ENCODE measurements around the gene UAP1L1.
"Not testable (repeated sequence)": the region's sequence is repeated elsewhere in the genome, so short reads cannot be mapped to it uniquely, and the experiment has no call there.

The UAP1L1 gene

GRCh38 chr9:137057545-137057944 is 19.8 kb upstream of the UAP1L1 start:
- DNase-seq, result no peak

DNA sequence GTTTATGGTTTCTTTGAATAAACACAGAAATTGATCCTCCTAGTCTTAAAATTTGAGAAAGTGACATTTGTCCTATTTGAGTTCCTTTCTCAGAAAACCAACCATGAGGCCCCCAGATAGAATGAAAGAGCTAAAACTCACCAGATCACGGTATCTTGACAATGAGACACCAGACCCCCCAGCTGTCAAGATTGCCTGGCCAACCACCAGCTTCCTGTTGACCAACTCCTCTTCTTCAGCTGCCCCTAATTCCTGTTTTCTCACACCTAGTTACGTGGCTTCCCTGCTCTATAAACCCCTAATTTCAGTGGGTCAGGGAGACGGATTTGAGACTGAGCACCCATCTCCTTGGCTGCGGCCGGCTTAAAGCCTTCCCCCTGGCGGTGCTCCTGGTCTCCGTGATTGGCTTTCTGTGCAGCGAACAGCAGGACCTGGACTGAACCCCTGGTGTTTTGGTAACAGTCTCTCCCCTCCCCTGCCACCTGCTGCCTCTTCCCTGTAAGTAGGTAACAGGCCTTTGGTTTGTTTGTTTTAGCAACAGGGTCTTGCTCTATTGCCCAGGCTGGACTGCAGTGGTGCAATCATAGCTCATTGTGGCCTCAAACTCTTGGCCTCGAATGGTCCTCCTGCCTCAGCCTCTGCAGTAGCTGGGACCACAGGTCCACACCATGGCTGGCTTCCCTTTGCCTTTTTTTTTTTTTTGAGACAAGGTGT is 18.6 kb upstream of the UAP1L1 start:
- no peak for DNase-seq

- DNase-seq, result no peak
These were observed 14.9 kb upstream of the UAP1L1 start for GRCh38 chr9:137062384-137062783.

- DNase-seq, result not testable (repeated sequence)
These were observed 14.5 kb upstream of the UAP1L1 start for GRCh38 chr9:137062798-137063197.

GRCh38 chr9:137063311-137064026 is 13.8 kb upstream of the UAP1L1 start:
- no peak for DNase-seq

- DNase-seq, result peak; percentile 12
These were observed 13.1 kb upstream of the UAP1L1 start for GRCh38 chr9:137064027-137064879.

DNA sequence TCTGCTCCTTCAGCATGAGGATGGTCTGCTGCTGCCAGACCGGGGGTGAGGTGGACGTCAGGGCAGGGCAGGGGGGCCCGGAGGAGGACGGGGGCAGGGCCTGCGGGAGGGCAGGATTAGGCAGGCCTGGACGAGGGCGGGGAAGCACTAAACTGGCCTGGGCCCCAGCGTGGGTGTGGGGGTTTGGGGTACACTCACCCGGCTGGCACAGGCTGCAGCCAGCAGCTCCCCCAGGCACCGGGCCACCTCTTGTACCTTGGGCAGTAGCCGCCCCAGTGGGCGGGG is 12.5 kb upstream of the UAP1L1 start:
- no peak for DNase-seq

GRCh38 chr9:137065336-137065967 is 11.9 kb upstream of the UAP1L1 start:
- no peak for DNase-seq

GRCh38 chr9:137066096-137066861 is 11.0 kb upstream of the UAP1L1 start:
- no peak for DNase-seq

GRCh38 chr9:137067860-137068538 is 9.3 kb upstream of the UAP1L1 start:
- DNase-seq, result peak; percentile 56

GRCh38 chr9:137068539-137069507 is 8.5 kb upstream of the UAP1L1 start:
- no peak for DNase-seq

DNA sequence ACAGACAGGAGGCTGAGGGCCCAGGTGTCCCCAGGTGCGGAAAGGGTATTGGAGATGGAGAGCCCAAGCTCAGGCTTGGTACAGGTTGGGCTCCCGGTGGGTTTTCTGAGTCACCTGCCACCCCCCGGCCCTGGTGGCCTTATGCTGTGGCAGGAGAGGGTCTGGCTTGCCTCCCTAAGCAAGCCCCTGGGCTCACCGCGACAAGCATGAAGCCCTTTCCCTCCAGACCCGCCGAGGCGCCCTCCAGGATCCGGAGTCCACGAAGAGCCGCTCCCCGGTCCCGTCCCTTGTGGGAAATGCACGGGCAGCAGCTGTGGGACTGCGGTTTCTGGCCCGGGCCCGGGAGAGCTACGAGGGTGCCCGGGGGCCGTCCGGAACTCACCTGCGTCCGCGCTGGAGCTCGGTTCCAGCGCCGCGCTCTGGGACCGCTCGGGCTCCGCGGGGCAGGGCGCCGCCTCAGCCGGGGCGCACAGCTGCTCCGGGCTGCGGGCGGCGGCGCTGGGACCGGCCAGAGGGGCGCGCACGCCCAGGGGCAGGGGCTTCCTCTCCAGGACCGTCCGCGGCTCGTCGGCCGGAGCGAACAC is 7.7 kb upstream of the UAP1L1 start:
- peak; percentile 20 for DNase-seq

DNA sequence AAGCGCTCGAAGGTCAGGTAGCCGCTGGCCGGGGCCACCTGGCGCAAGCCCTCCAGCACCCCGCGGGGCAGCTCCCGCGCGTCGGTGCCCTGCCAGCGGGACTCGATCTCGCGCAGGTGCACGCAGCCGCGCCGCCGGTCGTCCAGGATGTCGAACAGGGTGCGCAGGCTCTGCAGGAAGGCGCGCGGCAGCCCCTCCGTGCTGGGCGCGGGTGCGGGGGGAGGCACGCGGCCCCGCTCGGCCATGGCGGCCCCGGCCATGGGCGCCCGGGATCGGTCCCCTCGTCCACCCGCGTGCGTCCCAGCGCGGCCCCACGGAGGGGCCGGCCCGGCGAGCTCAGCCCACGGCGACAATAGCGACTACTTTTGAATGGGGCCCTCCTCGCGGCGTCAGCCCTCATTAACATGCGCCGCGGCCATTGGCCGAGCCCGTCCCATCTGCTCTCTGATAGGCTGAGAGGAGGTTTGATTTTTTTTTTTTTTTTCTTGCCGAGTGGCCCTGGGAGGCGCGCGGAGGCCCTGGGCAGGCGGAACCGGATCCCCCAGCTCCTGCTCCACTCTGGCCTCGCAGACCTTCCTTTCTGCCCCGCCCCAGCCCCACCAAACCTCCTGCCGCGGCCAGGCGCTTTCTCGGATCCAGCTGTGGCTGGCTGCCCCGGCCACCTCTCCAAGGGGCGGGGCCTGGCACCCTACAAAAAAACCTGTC is 7.0 kb upstream of the UAP1L1 start, which contains the start of gene SAPCD2:
TSS of gene SAPCD2 (minus strand) at position 357 of the 705 bp plus-strand sequence. CDS start at position 260, 97 bp downstream.
- peak; percentile 88 for DNase-seq

GRCh38 chr9:137070906-137071275 is 6.4 kb upstream of the UAP1L1 start:
- no peak for DNase-seq

GRCh38 chr9:137071282-137071681 is 6.0 kb upstream of the UAP1L1 start:
- no peak for DNase-seq

GRCh38 chr9:137073992-137074399 is 3.3 kb upstream of the UAP1L1 start:
- DNase-seq, result no peak

GRCh38 chr9:137074657-137075274 is 2.6 kb upstream of the UAP1L1 start:
- no peak for DNase-seq

- DNase-seq, result no peak
These were observed 2.0 kb upstream of the UAP1L1 start for GRCh38 chr9:137075275-137075775.

- no peak for DNase-seq
These were observed 694 bp upstream of the UAP1L1 start for GRCh38 chr9:137076636-137077009.

Measured in NCI-H1105 treated with DMSO at 0.1 percent for 48 hours (cell line).